ENCODE measurements around the gene LRRC32. TPM values are rescaled to one million over a fixed set of nuclear protein-coding genes. Genes with fewer than 3 reads are reported as not detected.
"Not testable (repeated sequence)": the region's sequence is repeated elsewhere in the genome, so short reads cannot be mapped to it uniquely, and the experiment has no call there.

Gene LRRC32
- total RNA-seq, 2 experiments from 2014 or later = 0.23 to 0.32 TPM

- no peaks in the 10 kb centered on the region for H3K9me3 Mint-ChIP-seq (ENCODE audit: insufficient read depth)
- H3K4me3 Mint-ChIP-seq = no peak overlapping the region
- CTCF ChIA-PET = no interaction called here
- H3K4me1 Mint-ChIP-seq (ENCODE audit: low read depth) = no peaks in the 10 kb centered on the region
- peaks cover 41% of the 10 kb centered on the region for H3K27me3 Mint-ChIP-seq (ENCODE audit: low read depth)
- ATAC-seq (no peak), DNase-seq (no peak)
- H3K27ac Mint-ChIP-seq = no peak overlapping the region
- POLR2A ChIA-PET = no interaction called here
- H3K36me3 Mint-ChIP-seq (ENCODE audit: low read depth) = no peaks in the 10 kb centered on the region
These were observed 20.6 kb downstream of the LRRC32 start for GRCh38 chr11:76649851-76650372.

- CTCF ChIA-PET = no interaction called here
- H3K27ac Mint-ChIP-seq = no peak overlapping the region
- H3K36me3 Mint-ChIP-seq (ENCODE audit: low read depth) = no peaks in the 10 kb centered on the region
- H3K9me3 Mint-ChIP-seq (ENCODE audit: insufficient read depth) = no peaks in the 10 kb centered on the region
- peaks cover 47% of the 10 kb centered on the region for H3K27me3 Mint-ChIP-seq (ENCODE audit: low read depth)
- no peak overlapping the region for H3K4me3 Mint-ChIP-seq
- DNase-seq = no peak
- H3K4me1 Mint-ChIP-seq (ENCODE audit: low read depth) = no peaks in the 10 kb centered on the region
- no peak for ATAC-seq
- POLR2A ChIA-PET = no interaction called here
These were observed 21.5 kb downstream of the LRRC32 start for GRCh38 chr11:76649011-76649410.

- DNase-seq (no peak), ATAC-seq (no peak)
- ChIA-PET POLR2A (no interaction called here), CTCF (no interaction called here)
- H3K9me3 Mint-ChIP-seq (ENCODE audit: insufficient read depth) = no peaks in the 10 kb centered on the region
- no peak overlapping the region for H3K4me3 Mint-ChIP-seq
- H3K27me3 Mint-ChIP-seq (ENCODE audit: low read depth) = peaks cover 49% of the 10 kb centered on the region
- H3K4me1 Mint-ChIP-seq (ENCODE audit: low read depth) = no peaks in the 10 kb centered on the region
- no peaks in the 10 kb centered on the region for H3K36me3 Mint-ChIP-seq (ENCODE audit: low read depth)
- H3K27ac Mint-ChIP-seq = no peak overlapping the region
These were observed 22.5 kb downstream of the LRRC32 start for GRCh38 chr11:76648061-76648460.

GRCh38 chr11:76646882-76647534 lies 23.5 kb downstream of the LRRC32 start:
- DNase-seq = no peak
- CTCF ChIA-PET = no interaction called here
- POLR2A ChIA-PET = no interaction called here
- Mint-ChIP-seq H3K4me1 (ENCODE audit: low read depth) (peaks cover 2% of the 10 kb centered on the region), H3K27ac (no peak overlapping the region), H3K9me3 (ENCODE audit: insufficient read depth) (no peaks in the 10 kb centered on the region), H3K4me3 (no peak overlapping the region), H3K27me3 (ENCODE audit: low read depth) (peaks cover 50% of the 10 kb centered on the region), H3K36me3 (ENCODE audit: low read depth) (no peaks in the 10 kb centered on the region)
- ATAC-seq = no peak

GRCh38 chr11:76644591-76644990 lies 26.0 kb downstream of the LRRC32 start:
- Mint-ChIP-seq H3K36me3 (ENCODE audit: low read depth) (no peaks in the 10 kb centered on the region), H3K4me3 (no peak overlapping the region), H3K9me3 (ENCODE audit: insufficient read depth) (no peaks in the 10 kb centered on the region), H3K4me1 (ENCODE audit: low read depth) (peaks cover 2% of the 10 kb centered on the region), H3K27me3 (ENCODE audit: low read depth) (peaks cover 52% of the 10 kb centered on the region), H3K27ac (no peak overlapping the region)
- ChIA-PET CTCF (interaction anchor here (0.9 to 1.0 kb wide), 2 partner anchors 12 to 15 kb away, joined by 3 read pairs; no protein-coding TSS in a partner anchor), POLR2A (no interaction called here)
- DNase-seq (no peak), ATAC-seq (no peak)

GRCh38 chr11:76643711-76644110 lies 26.8 kb downstream of the LRRC32 start:
- H3K9me3 Mint-ChIP-seq (ENCODE audit: insufficient read depth); H3K27ac Mint-ChIP-seq; H3K4me3 Mint-ChIP-seq; POLR2A ChIA-PET; H3K36me3 Mint-ChIP-seq (ENCODE audit: low read depth); H3K4me1 Mint-ChIP-seq (ENCODE audit: low read depth); ATAC-seq; DNase-seq; CTCF ChIA-PET: not testable (repeated sequence)
- H3K27me3 Mint-ChIP-seq (ENCODE audit: low read depth) = peaks cover 54% of the 10 kb centered on the region

GRCh38 chr11:76642341-76642740 lies 28.2 kb downstream of the LRRC32 start:
- H3K4me1 Mint-ChIP-seq (ENCODE audit: low read depth) = peaks cover 4% of the 10 kb centered on the region
- no peak overlapping the region for H3K27ac Mint-ChIP-seq
- DNase-seq = no peak
- no peak for ATAC-seq
- POLR2A ChIA-PET = no interaction called here
- no peak overlapping the region for H3K4me3 Mint-ChIP-seq
- H3K36me3 Mint-ChIP-seq (ENCODE audit: low read depth) = no peaks in the 10 kb centered on the region
- CTCF ChIA-PET = no interaction called here
- H3K27me3 Mint-ChIP-seq (ENCODE audit: low read depth) = peaks cover 50% of the 10 kb centered on the region
- H3K9me3 Mint-ChIP-seq (ENCODE audit: insufficient read depth) = no peaks in the 10 kb centered on the region

- H3K4me1 Mint-ChIP-seq (ENCODE audit: low read depth) = peaks cover 7% of the 10 kb centered on the region
- ChIA-PET CTCF (no interaction called here), POLR2A (no interaction called here)
- no peaks in the 10 kb centered on the region for H3K36me3 Mint-ChIP-seq (ENCODE audit: low read depth)
- H3K27ac Mint-ChIP-seq = no peak overlapping the region
- ATAC-seq (no peak), DNase-seq (no peak)
- H3K9me3 Mint-ChIP-seq (ENCODE audit: insufficient read depth) = no peaks in the 10 kb centered on the region
- H3K4me3 Mint-ChIP-seq = no peak overlapping the region
- peaks cover 46% of the 10 kb centered on the region for H3K27me3 Mint-ChIP-seq (ENCODE audit: low read depth)
These were observed 28.6 kb downstream of the LRRC32 start for GRCh38 chr11:76641905-76642304.

GRCh38 chr11:76640501-76640900 lies 30.0 kb downstream of the LRRC32 start:
- CTCF ChIA-PET = no interaction called here
- Mint-ChIP-seq H3K36me3 (ENCODE audit: low read depth) (no peaks in the 10 kb centered on the region), H3K4me3 (no peak overlapping the region), H3K27ac (no peak overlapping the region), H3K9me3 (ENCODE audit: insufficient read depth) (no peaks in the 10 kb centered on the region), H3K27me3 (ENCODE audit: low read depth) (peaks cover 36% of the 10 kb centered on the region), H3K4me1 (ENCODE audit: low read depth) (peaks cover 7% of the 10 kb centered on the region)
- ATAC-seq = no peak
- POLR2A ChIA-PET = no interaction called here
- no peak for DNase-seq

- Mint-ChIP-seq H3K9me3 (ENCODE audit: insufficient read depth) (no peaks in the 10 kb centered on the region), H3K4me3 (no peak overlapping the region), H3K36me3 (ENCODE audit: low read depth) (no peaks in the 10 kb centered on the region), H3K27ac (no peak overlapping the region), H3K27me3 (ENCODE audit: low read depth) (peaks cover 30% of the 10 kb centered on the region), H3K4me1 (ENCODE audit: low read depth) (peaks cover 7% of the 10 kb centered on the region)
- DNase-seq = no peak
- ChIA-PET POLR2A (no interaction called here), CTCF (no interaction called here)
- no peak for ATAC-seq
These were observed 30.9 kb downstream of the LRRC32 start for GRCh38 chr11:76639621-76640020.

GRCh38 chr11:76638270-76639197 lies 32.0 kb downstream of the LRRC32 start:
- Mint-ChIP-seq H3K27me3 (ENCODE audit: low read depth) (peaks cover 32% of the 10 kb centered on the region), H3K4me1 (ENCODE audit: low read depth) (peaks cover 7% of the 10 kb centered on the region), H3K9me3 (ENCODE audit: insufficient read depth) (no peaks in the 10 kb centered on the region), H3K36me3 (ENCODE audit: low read depth) (no peaks in the 10 kb centered on the region), H3K27ac (no peak overlapping the region), H3K4me3 (no peak overlapping the region)
- ChIA-PET POLR2A (no interaction called here), CTCF (no interaction called here)
- DNase-seq (no peak), ATAC-seq (no peak)

GRCh38 chr11:76637491-76638269 lies 32.9 kb downstream of the LRRC32 start:
- POLR2A ChIA-PET = no interaction called here
- H3K27ac Mint-ChIP-seq = no peak overlapping the region
- no peak overlapping the region for H3K4me3 Mint-ChIP-seq

More at GRCh38 chr11:76637491-76638269, 32.9 kb downstream of the LRRC32 start:
- ATAC-seq = no peak
- peaks cover 7% of the 10 kb centered on the region for H3K4me1 Mint-ChIP-seq (ENCODE audit: low read depth)
- H3K27me3 Mint-ChIP-seq (ENCODE audit: low read depth) = peaks cover 25% of the 10 kb centered on the region
- no peaks in the 10 kb centered on the region for H3K9me3 Mint-ChIP-seq (ENCODE audit: insufficient read depth)
- CTCF ChIA-PET = no interaction called here
- no peak for DNase-seq
- H3K36me3 Mint-ChIP-seq (ENCODE audit: low read depth) = no peaks in the 10 kb centered on the region

Data from activated CD8-positive, alpha-beta T cell treated with anti-CD3 and anti-CD28 coated beads, Interleukin-2, amount 10 ng/mL, durations not matched to agents 7 days and 5 days (primary cell).